NB4 (cell line): ENCODE data around the gene SH3PXD2A.

ENCODE experiments used
- CTCF ChIP-seq: IDR thresholded peaks from one replicate; pipeline ENCODE4 v1.5.1; 2012; ENCODE audit warnings: low read depth, low read length
- MAX ChIP-seq: IDR thresholded peaks from 2 replicates; pipeline ENCODE4 v1.6.1; 2011; ENCODE audit warnings: low read depth, low read length
- POLR2A ChIP-seq: IDR thresholded peaks from 2 replicates; pipeline ENCODE4 v1.6.1; 2011; ENCODE audit warnings: mild to moderate bottlenecking; ENCODE audit not compliant: insufficient read length; ENCODE audit errors: extremely low read depth

GRCh38 chr10:103651783-103652476 is 203.4 kb downstream of the SH3PXD2A start:
- TF ChIP-seq CTCF (no peak), POLR2A (no peak), MAX (no peak)
